Stimulated activated CD4-positive, alpha-beta T cell treated with anti-CD3 and anti-CD28 coated beads, TNF-alpha, amount 100 ng/mL, for 24 hours (primary cell): Measurements from ENCODE around the gene CMYA5.

Experiments
- DNase-seq, 3 experiments: peaks; one replicate each; pipeline ENCODE4 v3.0.0-alpha.2; 2020; ENCODE audit warnings: low read depth in 3 of 3

CMYA5 gene

DNA sequence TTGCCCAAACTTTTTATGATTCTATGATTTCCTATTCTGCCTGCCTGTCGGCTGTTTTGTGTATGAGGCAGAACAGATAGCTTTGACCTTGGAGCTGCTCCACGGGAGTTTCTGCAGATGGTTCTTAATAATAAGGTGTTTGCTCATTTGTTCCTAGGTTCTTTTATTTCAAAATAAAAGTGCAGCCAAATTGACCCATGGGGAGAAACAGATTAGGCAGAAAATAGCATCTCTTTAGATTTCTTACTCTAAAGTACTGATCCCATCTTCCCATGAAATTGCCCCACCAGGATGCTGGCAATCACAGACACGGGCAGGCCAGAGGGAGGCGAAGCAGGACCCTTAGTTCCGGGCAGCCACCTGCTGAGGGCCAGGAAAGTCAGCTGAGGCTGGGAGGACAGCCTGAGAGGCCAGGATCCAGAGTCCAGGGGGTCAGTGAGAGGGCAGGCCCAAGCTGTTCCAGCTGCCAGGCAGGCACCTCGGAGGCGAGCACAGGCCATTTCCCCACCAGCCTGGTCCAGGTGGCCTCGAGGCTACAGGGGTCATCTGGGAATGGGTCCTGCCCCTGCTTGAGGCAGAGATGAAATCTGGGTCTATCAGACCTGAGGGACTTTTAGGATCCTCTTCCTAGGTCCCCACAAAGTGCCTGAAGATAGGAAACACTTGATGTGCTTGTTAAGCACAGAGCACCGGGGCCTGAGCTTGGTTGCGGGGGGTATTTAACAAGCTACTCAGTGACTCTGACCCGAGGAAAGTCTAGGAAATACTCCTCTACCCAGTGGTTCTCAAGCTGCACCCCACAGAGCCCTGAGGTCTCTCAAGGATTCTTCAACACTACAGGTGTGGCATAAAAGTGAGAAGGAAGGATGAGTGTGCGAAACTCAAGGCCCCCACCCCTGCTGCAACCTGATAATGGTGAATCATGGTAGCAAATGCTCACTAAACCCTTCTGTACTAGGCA, 145.4 kb downstream of the CMYA5 start:
- no peak for DNase-seq

DNA sequence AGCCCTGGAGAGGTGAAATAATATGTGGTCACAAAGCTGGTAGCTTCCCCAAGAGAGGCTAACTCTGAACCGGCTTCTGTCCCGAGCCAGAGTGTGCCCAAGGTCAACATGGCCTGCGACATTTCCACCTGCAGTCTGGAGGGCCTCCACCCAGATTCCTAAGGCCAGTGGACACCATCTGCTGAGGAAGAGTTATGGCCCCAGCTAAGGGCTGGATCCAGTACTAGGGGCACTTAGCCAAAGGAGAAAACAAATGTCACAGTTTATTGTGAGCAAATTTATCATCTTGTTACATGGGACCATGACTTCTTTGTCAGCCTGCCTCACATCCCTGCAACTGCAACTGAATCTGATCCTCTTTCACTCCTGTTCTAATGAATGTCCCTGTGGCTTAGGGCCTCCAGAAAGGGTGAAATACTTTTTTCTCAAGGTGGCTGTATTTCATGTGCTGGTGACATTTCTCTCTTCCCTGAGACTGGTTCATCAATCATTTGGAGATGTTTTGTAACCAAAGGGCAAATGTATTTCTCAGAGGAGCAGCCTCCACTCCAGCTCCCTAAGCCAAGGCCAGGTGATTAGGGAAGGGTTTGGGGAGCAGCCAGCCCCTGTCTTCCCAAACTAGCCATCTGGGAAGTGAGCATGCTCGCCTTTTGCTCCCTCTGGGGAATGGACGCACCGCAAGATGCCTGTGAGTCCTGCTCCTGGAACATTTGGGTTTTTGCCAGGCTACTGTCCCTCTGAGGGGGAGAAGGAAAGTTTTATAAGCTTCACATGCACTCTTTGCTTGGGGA, 148.3 kb downstream of the CMYA5 start:
- no peak for DNase-seq

- DNase-seq = no peak
These were observed 150.7 kb downstream of the CMYA5 start for GRCh38 chr5:79840084-79840990.

DNA sequence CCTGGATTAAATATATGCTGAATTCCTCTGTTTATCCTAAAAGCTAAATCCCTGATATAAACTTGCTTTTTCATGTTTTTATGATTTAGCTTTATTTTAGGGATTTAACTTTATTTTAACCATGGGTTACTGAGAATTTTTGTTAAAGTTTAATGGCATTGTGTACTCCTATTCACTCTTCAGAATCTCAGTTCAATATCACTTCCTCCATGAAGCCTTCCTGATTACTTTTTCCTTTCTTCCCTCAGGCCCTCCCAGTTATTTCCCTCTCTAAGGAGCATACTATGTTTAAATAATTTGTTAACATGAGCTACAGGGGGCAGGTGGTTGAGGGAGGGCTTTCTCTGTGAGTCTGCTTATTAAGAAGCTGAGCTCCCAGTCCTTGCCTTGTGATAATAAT, 151.5 kb downstream of the CMYA5 start:
- DNase-seq = no peak

DNA sequence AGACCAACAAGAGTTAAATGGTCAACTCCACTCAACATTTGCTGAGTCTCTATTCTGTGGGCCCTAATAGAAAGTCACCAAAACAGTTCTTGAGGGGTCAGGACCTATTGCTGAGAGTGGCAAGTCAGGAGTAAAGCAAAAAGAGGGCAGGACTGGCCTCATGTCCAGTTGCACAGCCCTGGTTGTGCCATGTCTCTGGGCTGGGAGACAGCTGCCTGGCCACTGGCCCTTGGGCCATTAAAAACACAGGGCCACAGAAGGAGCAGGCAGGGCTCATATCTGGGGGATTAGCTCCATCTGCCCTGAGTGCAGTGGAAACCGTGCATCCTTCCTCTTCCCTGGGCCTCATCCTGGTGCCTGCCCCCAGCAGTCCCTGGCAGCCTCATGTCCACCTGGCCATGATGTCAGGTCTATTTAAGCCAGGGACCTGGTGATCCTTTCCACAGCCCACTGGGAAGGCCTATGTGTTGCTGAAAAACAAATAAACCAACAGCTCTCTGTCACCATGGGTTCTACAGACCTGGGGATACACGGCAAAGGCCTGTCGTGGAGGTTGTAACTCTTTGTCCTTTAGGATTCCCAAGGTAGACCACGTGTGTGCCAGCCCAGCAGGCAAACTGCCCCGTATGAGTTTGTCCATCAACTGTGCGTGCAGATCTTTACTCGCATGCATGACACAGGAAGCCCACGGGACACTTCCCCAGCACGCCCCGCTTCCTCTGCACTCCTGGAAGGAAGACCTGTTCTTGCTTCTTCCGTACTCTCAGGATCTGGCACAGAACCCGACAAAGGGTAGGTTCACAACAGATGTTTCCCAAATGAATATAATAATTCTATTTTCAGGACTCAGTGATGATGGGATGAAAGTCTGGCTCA, 152.6 kb downstream of the CMYA5 start:
- no peak for DNase-seq

- DNase-seq = no peak
These were observed 153.4 kb downstream of the CMYA5 start for GRCh38 chr5:79842991-79843390.

- DNase-seq = no peak
These were observed 154.1 kb downstream of the CMYA5 start for GRCh38 chr5:79843450-79844388.

DNA sequence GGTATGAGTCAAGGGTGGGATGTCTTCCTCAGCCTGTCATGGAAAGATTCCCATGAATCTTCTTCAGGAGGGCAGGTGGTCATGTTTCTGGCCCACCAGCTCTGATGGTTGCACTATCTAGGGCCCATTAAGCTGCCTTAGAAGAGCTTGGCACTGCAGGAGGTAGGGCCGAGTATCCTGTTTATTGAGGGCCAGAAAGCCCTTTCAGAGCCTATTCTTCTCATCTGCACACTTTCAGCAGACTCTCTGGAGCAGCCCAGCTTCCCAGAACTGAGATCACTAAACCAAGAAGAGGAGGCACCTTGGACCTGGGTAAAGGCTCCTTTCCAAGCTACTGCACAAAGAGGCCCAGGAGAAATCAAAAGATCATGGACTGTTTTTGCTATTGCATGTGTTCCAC, 154.9 kb downstream of the CMYA5 start:
- DNase-seq = no peak

- DNase-seq = no peak
These were observed 156.0 kb downstream of the CMYA5 start for GRCh38 chr5:79845448-79846197.

DNA sequence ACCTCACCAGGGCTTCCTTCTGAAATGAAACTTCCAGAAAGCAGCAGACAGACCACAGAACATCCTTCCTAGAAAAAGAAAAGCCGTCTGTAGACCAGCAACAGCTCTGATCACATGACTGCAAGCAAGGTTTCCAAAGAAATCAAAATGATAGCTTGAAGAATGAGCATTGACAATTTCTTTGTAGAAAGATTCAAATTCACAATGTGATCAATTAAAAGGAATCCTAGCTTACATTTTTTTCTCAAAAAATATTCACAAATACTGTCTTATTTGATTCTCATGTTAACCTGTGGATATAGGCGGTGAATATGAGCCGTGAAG, 156.5 kb downstream of the CMYA5 start:
- no peak for DNase-seq

GRCh38 chr5:79847561-79847960, 157.9 kb downstream of the CMYA5 start:
- no peak for DNase-seq

GRCh38 chr5:79849061-79849460, 159.4 kb downstream of the CMYA5 start:
- no peak for DNase-seq
